Liver (tissue), 3 donors: ENCODE measurements around the gene TEAD2.

ENCODE experiments used
- FOXA1 ChIP-seq: IDR thresholded peaks from 2 replicates; pipeline ENCODE4 v1.6.1; 2016; ENCODE audit warnings: antibody characterized with exemption
- GABPA ChIP-seq, 2 donors: IDR thresholded peaks in 1 of 2; conservative IDR thresholded peaks in 1 of 2; 2 replicates each; pipeline ENCODE4 v1.6.1; 2016; ENCODE audit warnings: antibody characterized with exemption in 2 of 2, mild to moderate bottlenecking in 1 of 2, moderate library complexity in 1 of 2
- MAX ChIP-seq: IDR thresholded peaks from 2 replicates; pipeline ENCODE4 v1.6.1; 2016; ENCODE audit warnings: antibody characterized with exemption
- RAD21 ChIP-seq, 2 donors: IDR thresholded peaks; 2 replicates each; pipeline ENCODE4 v1.6.1; 2016; ENCODE audit warnings: antibody characterized with exemption in 2 of 2, mild to moderate bottlenecking in 2 of 2
- SP1 ChIP-seq: IDR thresholded peaks from 2 replicates; pipeline ENCODE4 v1.6.1; 2018; ENCODE audit warnings: antibody characterized with exemption, mild to moderate bottlenecking
- TAF1 ChIP-seq: conservative IDR thresholded peaks from 2 replicates; pipeline ENCODE4 v1.6.1; 2016; ENCODE audit warnings: antibody characterized with exemption, mild to moderate bottlenecking
- ZBTB33 ChIP-seq: IDR thresholded peaks from 2 replicates; pipeline ENCODE4 v1.6.1; 2016; ENCODE audit warnings: antibody characterized with exemption
- TF ChIP-seq, protein P1 (sequence below): fragments of 150-350 bp; IDR thresholded peaks from 2 replicates; pipeline ENCODE4 v1.5.1; 2017; ENCODE audit warnings: improper control_type of control experiment, low read depth, low read length; ENCODE audit not compliant: missing input control
- TF ChIP-seq, protein P2 (sequence below): IDR thresholded peaks from 2 replicates; pipeline ENCODE4 v1.6.1; 2016; ENCODE audit warnings: antibody characterized with exemption, mild to moderate bottlenecking
- donor health status: healthy.
- donor health status: healthy.

DNA sequence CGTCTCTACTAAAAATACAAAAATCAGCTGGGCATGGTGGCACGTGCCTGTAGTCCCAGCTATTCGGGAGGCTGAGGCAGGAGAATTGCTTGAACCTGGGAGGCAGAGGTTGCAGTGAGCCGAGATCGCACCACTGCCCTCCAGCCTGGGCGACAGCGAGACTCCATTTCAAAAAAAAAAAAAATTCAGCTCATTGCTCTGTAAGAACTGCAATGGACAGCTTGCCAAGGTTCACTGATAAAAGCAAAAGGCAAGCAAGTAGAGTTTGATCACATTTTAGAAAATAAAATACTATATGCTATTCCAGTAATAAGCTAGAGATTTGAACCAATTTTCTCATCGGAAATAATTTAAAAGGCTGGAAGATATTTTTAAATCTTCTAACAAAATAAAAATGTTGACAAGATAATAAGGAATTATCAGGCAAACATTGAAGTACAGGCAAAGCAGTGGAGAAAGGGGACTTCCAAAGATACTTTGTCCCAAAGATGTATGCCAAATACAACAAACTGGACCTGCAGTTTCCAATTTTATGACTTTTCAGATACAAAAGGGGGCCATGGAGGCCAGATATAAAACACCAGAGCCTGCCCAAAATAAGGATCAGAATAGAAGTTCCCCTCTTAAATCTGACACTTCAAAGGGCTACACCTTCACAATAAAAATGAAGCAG, 66.9 kb downstream of the TEAD2 start:
- TF ChIP-seq, protein P1, sequence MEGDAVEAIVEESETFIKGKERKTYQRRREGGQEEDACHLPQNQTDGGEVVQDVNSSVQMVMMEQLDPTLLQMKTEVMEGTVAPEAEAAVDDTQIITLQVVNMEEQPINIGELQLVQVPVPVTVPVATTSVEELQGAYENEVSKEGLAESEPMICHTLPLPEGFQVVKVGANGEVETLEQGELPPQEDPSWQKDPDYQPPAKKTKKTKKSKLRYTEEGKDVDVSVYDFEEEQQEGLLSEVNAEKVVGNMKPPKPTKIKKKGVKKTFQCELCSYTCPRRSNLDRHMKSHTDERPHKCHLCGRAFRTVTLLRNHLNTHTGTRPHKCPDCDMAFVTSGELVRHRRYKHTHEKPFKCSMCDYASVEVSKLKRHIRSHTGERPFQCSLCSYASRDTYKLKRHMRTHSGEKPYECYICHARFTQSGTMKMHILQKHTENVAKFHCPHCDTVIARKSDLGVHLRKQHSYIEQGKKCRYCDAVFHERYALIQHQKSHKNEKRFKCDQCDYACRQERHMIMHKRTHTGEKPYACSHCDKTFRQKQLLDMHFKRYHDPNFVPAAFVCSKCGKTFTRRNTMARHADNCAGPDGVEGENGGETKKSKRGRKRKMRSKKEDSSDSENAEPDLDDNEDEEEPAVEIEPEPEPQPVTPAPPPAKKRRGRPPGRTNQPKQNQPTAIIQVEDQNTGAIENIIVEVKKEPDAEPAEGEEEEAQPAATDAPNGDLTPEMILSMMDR: no peak
- TF ChIP-seq FOXA1: no peak
- TF ChIP-seq MAX: no peak
- TF ChIP-seq SP1: no peak
- TF ChIP-seq ZBTB33: no peak
- no peak for TF ChIP-seq TAF1
- TF ChIP-seq, protein P2, sequence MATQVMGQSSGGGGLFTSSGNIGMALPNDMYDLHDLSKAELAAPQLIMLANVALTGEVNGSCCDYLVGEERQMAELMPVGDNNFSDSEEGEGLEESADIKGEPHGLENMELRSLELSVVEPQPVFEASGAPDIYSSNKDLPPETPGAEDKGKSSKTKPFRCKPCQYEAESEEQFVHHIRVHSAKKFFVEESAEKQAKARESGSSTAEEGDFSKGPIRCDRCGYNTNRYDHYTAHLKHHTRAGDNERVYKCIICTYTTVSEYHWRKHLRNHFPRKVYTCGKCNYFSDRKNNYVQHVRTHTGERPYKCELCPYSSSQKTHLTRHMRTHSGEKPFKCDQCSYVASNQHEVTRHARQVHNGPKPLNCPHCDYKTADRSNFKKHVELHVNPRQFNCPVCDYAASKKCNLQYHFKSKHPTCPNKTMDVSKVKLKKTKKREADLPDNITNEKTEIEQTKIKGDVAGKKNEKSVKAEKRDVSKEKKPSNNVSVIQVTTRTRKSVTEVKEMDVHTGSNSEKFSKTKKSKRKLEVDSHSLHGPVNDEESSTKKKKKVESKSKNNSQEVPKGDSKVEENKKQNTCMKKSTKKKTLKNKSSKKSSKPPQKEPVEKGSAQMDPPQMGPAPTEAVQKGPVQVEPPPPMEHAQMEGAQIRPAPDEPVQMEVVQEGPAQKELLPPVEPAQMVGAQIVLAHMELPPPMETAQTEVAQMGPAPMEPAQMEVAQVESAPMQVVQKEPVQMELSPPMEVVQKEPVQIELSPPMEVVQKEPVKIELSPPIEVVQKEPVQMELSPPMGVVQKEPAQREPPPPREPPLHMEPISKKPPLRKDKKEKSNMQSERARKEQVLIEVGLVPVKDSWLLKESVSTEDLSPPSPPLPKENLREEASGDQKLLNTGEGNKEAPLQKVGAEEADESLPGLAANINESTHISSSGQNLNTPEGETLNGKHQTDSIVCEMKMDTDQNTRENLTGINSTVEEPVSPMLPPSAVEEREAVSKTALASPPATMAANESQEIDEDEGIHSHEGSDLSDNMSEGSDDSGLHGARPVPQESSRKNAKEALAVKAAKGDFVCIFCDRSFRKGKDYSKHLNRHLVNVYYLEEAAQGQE: no peak
- TF ChIP-seq RAD21 (IDR thresholded peaks at IDR 0.05): no peak
- no peak for TF ChIP-seq GABPA (IDR thresholded peaks at IDR 0.05 in 1 of 2, conservative IDR thresholded peaks at IDR 0.05 in 1 of 2)
